Stimulated activated CD4-positive, alpha-beta T cell treated with anti-CD3 and anti-CD28 coated beads, Interleukin-1b, Interleukin-23, amount 100 ng/mL, for 24 hours (primary cell): ENCODE results near the gene RAPGEF4.
A peak's percentile ranks its signal among the peaks of the same experiment; 100 is the strongest.

Source experiments
- DNase-seq, 4 experiments: peaks; one replicate each; pipeline ENCODE4 v3.0.0-alpha.2; 2020; ENCODE audit warnings: low read depth in 4 of 4, low spot score in 1 of 4

Gene RAPGEF4

GRCh38 chr2:172735582-172736423 is at the start of gene RAPGEF4:
RAPGEF4 (plus strand) TSS chr2:172735845; CDS start chr2:172735984, 139 bp downstream.
- DNase-seq = no peak

- DNase-seq = peak in 2 of 4 experiments; percentile 32 to 35
Measured at GRCh38 chr2:172693037-172693436, 42.6 kb upstream of the RAPGEF4 start.

- no peak for DNase-seq
Measured at GRCh38 chr2:172693529-172694455, 41.9 kb upstream of the RAPGEF4 start.

- DNase-seq = no peak
Measured at GRCh38 chr2:172697296-172697695, 38.3 kb upstream of the RAPGEF4 start.

- DNase-seq = no peak
Measured at GRCh38 chr2:172698041-172698863, 37.4 kb upstream of the RAPGEF4 start.

GRCh38 chr2:172701250-172701649 is 34.4 kb upstream of the RAPGEF4 start:
- no peak for DNase-seq

GRCh38 chr2:172702451-172702850 is 33.2 kb upstream of the RAPGEF4 start:
- no peak for DNase-seq

- DNase-seq = no peak
Measured at GRCh38 chr2:172704072-172704936, 31.3 kb upstream of the RAPGEF4 start.

- no peak for DNase-seq
Measured at GRCh38 chr2:172705352-172705751, 30.3 kb upstream of the RAPGEF4 start.

- DNase-seq = no peak
Measured at GRCh38 chr2:172708247-172708646, 27.4 kb upstream of the RAPGEF4 start.

- DNase-seq = no peak
Measured at GRCh38 chr2:172709566-172710291, 25.9 kb upstream of the RAPGEF4 start.

GRCh38 chr2:172710584-172711047 is 25.0 kb upstream of the RAPGEF4 start:
- DNase-seq = no peak

- DNase-seq = no peak
Measured at GRCh38 chr2:172711110-172711509, 24.5 kb upstream of the RAPGEF4 start.

- no peak for DNase-seq
Measured at GRCh38 chr2:172712251-172712650, 23.4 kb upstream of the RAPGEF4 start.

- no peak for DNase-seq
Measured at GRCh38 chr2:172713365-172713875, 22.2 kb upstream of the RAPGEF4 start.

GRCh38 chr2:172722481-172722880 is 13.2 kb upstream of the RAPGEF4 start:
- no peak for DNase-seq

GRCh38 chr2:172723286-172723685 is 12.4 kb upstream of the RAPGEF4 start:
- no peak for DNase-seq

- DNase-seq = no peak
Measured at GRCh38 chr2:172724724-172725123, 10.9 kb upstream of the RAPGEF4 start.

- no peak for DNase-seq
Measured at GRCh38 chr2:172725284-172725683, 10.4 kb upstream of the RAPGEF4 start.
